Measurements from ENCODE around the gene TMEM150B. TPM values are rescaled to one million over a fixed set of nuclear protein-coding genes. Genes with fewer than 3 reads are reported as not detected.

TMEM150B gene
- polyA plus RNA-seq, 1 of the 3 experiments (the other 2 are of a cell fraction): not detected

- Histone ChIP-seq H3K4me3 (ENCODE audit: low read depth in 2 of 2, low read length in 1 of 2) (no peak overlapping the region), H4K20me1 (ENCODE audit: insufficient read depth) (no peaks in the 10 kb centered on the region), H3F3A (replicated peaks; ENCODE audit: insufficient read depth) (peaks cover 14% of the 10 kb centered on the region), H3K79me2 (ENCODE audit: insufficient read depth) (no peaks in the 10 kb centered on the region), H3K27ac (ENCODE audit: low read depth in 2 of 2, low read length in 1 of 2) (no peak overlapping the region), H3K4me1 (ENCODE audit: control insufficient read depth in 1 of 2, insufficient read depth in 2 of 2, low read depth in 1 of 2, low read length in 1 of 2) (peaks cover 0 to 17% of the 10 kb centered on the region in 2 experiments; a peak in 1 of 4 replicates), H3K9me2 (no peaks in the 10 kb centered on the region), H3K9ac (no peak overlapping the region), H3K27me3 (ENCODE audit: insufficient read depth) (peaks cover 38% of the 10 kb centered on the region), H3K36me3 (replicated peaks in 1 of 2; ENCODE audit: control insufficient read depth in 1 of 2, insufficient read depth in 2 of 2, low read length in 1 of 2) (no peaks in the 10 kb centered on the region), H3K9me3 (no peaks in the 10 kb centered on the region), H2AFZ (ENCODE audit: low read depth) (no peak overlapping the region), H3K4me2 (no peak overlapping the region)
- WGBS (ENCODE audit: low lambda C conversion rate): 42% methylated on average over 24 of the region's 25 CpGs
- DNase-seq: no peak
- POLR2A ChIA-PET: interaction anchor here (1.6 to 1.7 kb wide), 2 partner anchors 13 to 31 kb away, joined by 5 to 7 read pairs; partner anchors contain the start of genes KMT5C and TMEM238
- CTCF ChIA-PET: interaction anchor here (1.0 to 2.5 kb wide), 5 partner anchors 8 to 51 kb away, joined by 3 to 9 read pairs (median 3); partner anchors contain the start of genes KMT5C and TMEM238
- no peak for TF ChIP-seq FOSL2 (IDR thresholded peaks at IDR 0.05; ENCODE audit: borderline replicate concordance, low read depth)
- no peak for TF ChIP-seq POLR2AphosphoS5 (IDR thresholded peaks at IDR 0.05; ENCODE audit: low read depth, low read length)
- no peak for TF ChIP-seq ELF1 (IDR thresholded peaks at IDR 0.05)
- TF ChIP-seq SIN3A (IDR thresholded peaks at IDR 0.05; ENCODE audit: borderline replicate concordance, low read depth, low read length): no peak
- no peak for TF ChIP-seq NFIC (IDR thresholded peaks at IDR 0.05; ENCODE audit: borderline replicate concordance)
- TF ChIP-seq YY1 (IDR thresholded peaks at IDR 0.05; ENCODE audit: low read depth): no peak
- no peak for TF ChIP-seq SMC3 (IDR thresholded peaks at IDR 0.05; ENCODE audit: low read depth, low read length)
- TF ChIP-seq GATA2 (CRISPR knock-in tag; IDR thresholded peaks at IDR 0.05): no peak
- TF ChIP-seq, protein P1, sequence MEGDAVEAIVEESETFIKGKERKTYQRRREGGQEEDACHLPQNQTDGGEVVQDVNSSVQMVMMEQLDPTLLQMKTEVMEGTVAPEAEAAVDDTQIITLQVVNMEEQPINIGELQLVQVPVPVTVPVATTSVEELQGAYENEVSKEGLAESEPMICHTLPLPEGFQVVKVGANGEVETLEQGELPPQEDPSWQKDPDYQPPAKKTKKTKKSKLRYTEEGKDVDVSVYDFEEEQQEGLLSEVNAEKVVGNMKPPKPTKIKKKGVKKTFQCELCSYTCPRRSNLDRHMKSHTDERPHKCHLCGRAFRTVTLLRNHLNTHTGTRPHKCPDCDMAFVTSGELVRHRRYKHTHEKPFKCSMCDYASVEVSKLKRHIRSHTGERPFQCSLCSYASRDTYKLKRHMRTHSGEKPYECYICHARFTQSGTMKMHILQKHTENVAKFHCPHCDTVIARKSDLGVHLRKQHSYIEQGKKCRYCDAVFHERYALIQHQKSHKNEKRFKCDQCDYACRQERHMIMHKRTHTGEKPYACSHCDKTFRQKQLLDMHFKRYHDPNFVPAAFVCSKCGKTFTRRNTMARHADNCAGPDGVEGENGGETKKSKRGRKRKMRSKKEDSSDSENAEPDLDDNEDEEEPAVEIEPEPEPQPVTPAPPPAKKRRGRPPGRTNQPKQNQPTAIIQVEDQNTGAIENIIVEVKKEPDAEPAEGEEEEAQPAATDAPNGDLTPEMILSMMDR (IDR thresholded peaks at IDR 0.05): no peak
- TF ChIP-seq IRF3 (IDR thresholded peaks at IDR 0.05; ENCODE audit: low read depth, low read length): no peak
- TF ChIP-seq ZBTB33 (IDR thresholded peaks at IDR 0.05; ENCODE audit: borderline replicate concordance, low read depth): no peak
- no peak for TF ChIP-seq REST (IDR thresholded peaks at IDR 0.05; ENCODE audit: low read depth, low read length)
- TF ChIP-seq GABPA (IDR thresholded peaks at IDR 0.05; ENCODE audit: low read depth): no peak
These were observed 27.5 kb upstream of the TMEM150B start for GRCh38 chr19:55352549-55353145.
